ENCODE measurements around the gene WDR33. TPM values are rescaled to one million over a fixed set of nuclear protein-coding genes. Genes with fewer than 3 reads are reported as not detected.

WDR33 gene
- total RNA-seq, 1 donor from 2014 or later = 53.9 TPM

DNA sequence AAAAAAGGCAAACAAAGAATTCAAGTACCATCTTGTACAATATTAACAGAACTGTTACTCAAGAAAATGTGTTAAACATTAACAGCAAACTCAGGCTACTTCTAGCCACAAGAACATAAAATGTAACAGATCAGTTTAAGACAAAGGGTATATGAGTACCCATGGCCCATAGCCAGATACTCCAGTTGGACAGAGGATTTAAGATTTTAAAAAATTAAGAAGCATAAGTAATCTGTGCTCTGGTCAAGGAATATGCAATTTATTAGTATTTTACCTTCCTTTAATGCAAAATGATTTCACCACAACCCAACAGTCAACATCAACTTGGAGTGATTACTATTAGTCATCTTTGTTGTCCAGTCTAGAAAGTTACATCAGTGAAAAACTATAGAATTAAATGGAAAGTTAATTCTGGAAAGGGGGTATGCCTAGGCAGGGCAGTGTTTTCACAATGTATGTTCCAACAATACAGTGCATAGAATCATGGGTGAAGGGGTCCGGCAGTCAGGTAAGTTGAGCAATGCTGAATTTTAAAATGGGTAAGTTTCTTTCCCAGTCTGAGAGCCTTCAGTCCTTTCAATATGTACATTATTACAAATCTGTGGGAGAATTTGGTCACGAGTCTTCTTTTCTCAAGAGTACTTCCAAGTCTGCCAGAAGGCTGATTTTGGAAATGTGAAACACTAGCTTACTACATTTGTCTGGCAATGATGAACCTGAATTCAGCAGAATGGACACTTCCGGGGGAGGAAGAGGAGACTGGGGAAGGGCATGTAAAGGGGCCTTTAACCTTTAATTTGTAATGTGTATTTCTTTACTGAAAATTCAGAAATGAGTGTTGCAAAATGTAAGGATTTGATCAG, 75.2 kb downstream of the WDR33 start:
- DNase-seq (no peak), ATAC-seq (peak; percentile 65)
- Histone ChIP-seq H3K27ac (no peak overlapping the region), H3K27me3 (no peaks in the 10 kb centered on the region), H3K4me1 (peaks cover 13% of the 10 kb centered on the region), H3K36me3 (no peaks in the 10 kb centered on the region), H3K4me3 (no peak overlapping the region), H3K9me3 (no peaks in the 10 kb centered on the region)
- TF ChIP-seq, protein P1, sequence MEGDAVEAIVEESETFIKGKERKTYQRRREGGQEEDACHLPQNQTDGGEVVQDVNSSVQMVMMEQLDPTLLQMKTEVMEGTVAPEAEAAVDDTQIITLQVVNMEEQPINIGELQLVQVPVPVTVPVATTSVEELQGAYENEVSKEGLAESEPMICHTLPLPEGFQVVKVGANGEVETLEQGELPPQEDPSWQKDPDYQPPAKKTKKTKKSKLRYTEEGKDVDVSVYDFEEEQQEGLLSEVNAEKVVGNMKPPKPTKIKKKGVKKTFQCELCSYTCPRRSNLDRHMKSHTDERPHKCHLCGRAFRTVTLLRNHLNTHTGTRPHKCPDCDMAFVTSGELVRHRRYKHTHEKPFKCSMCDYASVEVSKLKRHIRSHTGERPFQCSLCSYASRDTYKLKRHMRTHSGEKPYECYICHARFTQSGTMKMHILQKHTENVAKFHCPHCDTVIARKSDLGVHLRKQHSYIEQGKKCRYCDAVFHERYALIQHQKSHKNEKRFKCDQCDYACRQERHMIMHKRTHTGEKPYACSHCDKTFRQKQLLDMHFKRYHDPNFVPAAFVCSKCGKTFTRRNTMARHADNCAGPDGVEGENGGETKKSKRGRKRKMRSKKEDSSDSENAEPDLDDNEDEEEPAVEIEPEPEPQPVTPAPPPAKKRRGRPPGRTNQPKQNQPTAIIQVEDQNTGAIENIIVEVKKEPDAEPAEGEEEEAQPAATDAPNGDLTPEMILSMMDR (IDR thresholded peaks at IDR 0.05) = no peak
- intact Hi-C loops (cut with DNase I) = no loop called here

DNA sequence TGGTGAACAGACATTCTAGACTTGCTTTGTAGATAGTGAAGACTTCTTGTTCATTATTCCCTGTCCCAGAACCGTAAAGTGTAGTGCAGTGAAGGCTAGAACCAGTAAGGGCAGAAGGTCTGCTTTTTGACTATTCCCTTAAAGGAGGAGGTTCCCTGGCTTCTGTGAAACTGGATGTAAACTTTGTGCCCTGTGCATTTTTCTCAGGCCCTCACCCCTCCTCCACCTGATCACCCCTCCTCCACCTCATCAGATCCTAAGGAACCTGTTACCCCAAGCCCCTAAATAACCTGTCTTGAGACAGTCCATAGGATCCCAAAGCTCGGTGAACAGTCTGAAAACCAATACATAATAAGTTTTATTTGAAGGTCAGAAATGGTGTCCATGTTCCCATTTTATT, 75.9 kb downstream of the WDR33 start:
- Histone ChIP-seq H3K9me3 (no peaks in the 10 kb centered on the region), H3K36me3 (no peaks in the 10 kb centered on the region), H3K27me3 (no peaks in the 10 kb centered on the region), H3K27ac (no peak overlapping the region), H3K4me1 (peaks cover 13% of the 10 kb centered on the region), H3K4me3 (no peak overlapping the region)
- intact Hi-C loops (cut with DNase I) = no loop called here
- TF ChIP-seq, protein P1 (IDR thresholded peaks at IDR 0.05) = no peak
- DNase-seq (no peak), ATAC-seq (peak; percentile 71)

DNA sequence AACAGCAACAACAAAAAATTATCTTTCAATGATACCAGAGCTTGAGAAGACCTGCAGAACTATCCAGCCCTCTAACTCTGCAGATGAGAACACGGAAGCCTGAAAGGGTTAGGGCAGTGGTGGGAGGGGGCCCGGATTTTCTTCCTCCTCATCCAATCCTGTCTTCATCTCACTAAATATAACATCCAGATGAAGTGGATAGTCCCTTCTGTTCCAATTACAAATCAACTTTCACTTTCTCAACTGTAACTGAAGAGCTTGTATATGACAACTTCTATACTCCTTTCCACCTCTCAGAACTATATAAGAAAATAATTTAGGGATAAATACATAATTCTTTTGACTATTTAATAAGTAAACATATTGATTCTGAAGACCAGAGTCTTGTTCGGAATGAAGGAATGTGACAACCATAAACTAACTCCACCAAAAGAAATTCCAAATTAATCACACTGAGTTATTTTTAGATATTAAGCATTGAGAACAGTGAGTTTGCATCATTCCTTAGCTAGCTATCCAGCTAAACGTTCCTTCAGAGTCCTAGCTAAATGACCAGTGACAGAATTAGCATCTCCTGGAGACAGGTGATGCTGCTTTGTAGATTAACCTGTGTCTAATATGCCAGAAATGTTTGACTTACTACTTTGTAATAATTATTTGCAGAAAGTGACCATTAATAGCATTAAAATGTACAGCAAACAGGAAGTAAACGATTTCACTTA, 77.0 kb downstream of the WDR33 start:
- Histone ChIP-seq H3K4me1 (peaks cover 13% of the 10 kb centered on the region), H3K9me3 (no peaks in the 10 kb centered on the region), H3K27ac (no peak overlapping the region), H3K4me3 (peak overlapping the region; percentile 18), H3K36me3 (no peaks in the 10 kb centered on the region), H3K27me3 (no peaks in the 10 kb centered on the region)
- DNase-seq = no peak
- ATAC-seq = peak; percentile 38
- TF ChIP-seq, protein P1 (IDR thresholded peaks at IDR 0.05) = no peak
- intact Hi-C loops (cut with DNase I) = no loop called here

GRCh38 chr2:127733113-127733815, 77.7 kb downstream of the WDR33 start:
- DNase-seq (no peak), ATAC-seq (no peak)
- H3K4me3 ChIP-seq = peak overlapping the region; percentile 18
- intact Hi-C loops (cut with DNase I) = no loop called here
- H3K27me3 ChIP-seq = no peaks in the 10 kb centered on the region
- no peak overlapping the region for H3K27ac ChIP-seq
- H3K9me3 ChIP-seq = no peaks in the 10 kb centered on the region
- TF ChIP-seq, protein P1 (IDR thresholded peaks at IDR 0.05) = no peak
- no peaks in the 10 kb centered on the region for H3K36me3 ChIP-seq
- peaks cover 13% of the 10 kb centered on the region for H3K4me1 ChIP-seq

DNA sequence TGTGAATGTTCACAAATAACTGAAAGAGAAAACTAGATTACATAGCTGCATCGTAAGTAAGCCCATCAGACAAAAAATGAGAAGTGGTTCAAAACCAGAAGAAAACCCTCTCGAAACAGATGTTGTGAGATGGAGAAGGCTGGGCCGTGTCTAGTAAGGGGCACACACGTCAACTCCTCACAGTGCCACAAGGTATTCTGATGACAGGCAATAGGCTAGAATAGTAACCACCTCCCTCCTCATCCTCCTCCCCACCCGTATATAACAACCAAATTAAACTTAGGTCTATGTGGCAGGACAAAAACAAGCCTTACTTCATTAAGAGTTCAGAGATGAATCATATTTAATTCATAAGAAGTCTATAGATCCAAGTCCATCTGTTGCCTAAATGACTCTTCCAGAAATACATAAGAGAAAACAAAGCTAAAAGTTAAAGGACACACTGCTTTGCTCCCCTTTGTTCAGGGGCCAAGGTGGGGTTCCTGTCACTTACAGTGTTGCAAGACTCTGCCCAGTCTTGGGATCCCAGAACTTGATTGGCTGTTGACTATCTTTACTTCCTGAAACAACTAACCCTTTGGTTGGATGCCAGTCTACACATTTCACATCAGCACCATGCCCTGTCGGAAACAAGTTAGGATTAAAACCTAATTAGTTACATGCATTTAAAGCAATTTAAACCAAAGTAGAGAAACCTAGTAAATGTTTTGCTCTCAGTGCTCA, 84.7 kb downstream of the WDR33 start:
- Histone ChIP-seq H3K9me3 (no peaks in the 10 kb centered on the region), H3K36me3 (peaks cover 21% of the 10 kb centered on the region), H3K27ac (no peak overlapping the region), H3K4me3 (no peak overlapping the region), H3K27me3 (no peaks in the 10 kb centered on the region), H3K4me1 (no peaks in the 10 kb centered on the region)
- TF ChIP-seq, protein P1 (IDR thresholded peaks at IDR 0.05) = no peak
- intact Hi-C loops (cut with DNase I) = no loop called here
- no peak for DNase-seq
- no peak for ATAC-seq

Measured in upper lobe of right lung (tissue), 1 donor.